A673 (cell line): ENCODE results near the gene AFAP1L1. TPM values are rescaled to one million over a fixed set of nuclear protein-coding genes. Genes with fewer than 3 reads are reported as not detected.

Experiments used
- BruUV-seq: library from RNA; stranded (reverse); fragments of 400-500 nt; replicated peaks from 2 replicates; lab custom pipeline; 2021; lab: Mats Ljungman, UMichigan
- CTCF ChIA-PET: fragments of 300-600 bp; sonication (Branson Sonifier 250); formaldehyde crosslinking; loops from one replicate; lab custom pipeline; 2022; ENCODE audit warnings: antibody characterized with exemption; lab: Charles Lee
- POLR2A ChIA-PET: fragments of 300-600 bp; sonication (Branson Sonifier 250); formaldehyde crosslinking; loops from one replicate; lab custom pipeline; 2022; ENCODE audit warnings: antibody characterized with exemption; ENCODE audit not compliant: low non-redundant PET; lab: Charles Lee
- DNase-seq: peaks from one replicate; pipeline ENCODE4 v3.0.0-alpha.2; 2015; ENCODE audit warnings: low spot score
- H3K27ac ChIP-seq: fragments of 200-600 bp; sonication (generic); 2 replicates; pipeline ENCODE4 v1.5.1; 2016; ENCODE audit warnings: mixed run types, low read depth, mild to moderate bottlenecking, mixed read lengths, antibody characterized with exemption, low read length; ENCODE audit not compliant: poor library complexity, severe bottlenecking
- H3K27me3 ChIP-seq: fragments of 200-600 bp; sonication (generic); replicated peaks from 2 replicates; pipeline ENCODE4 v1.6.1; 2017; ENCODE audit warnings: mixed run types, low read depth, mild to moderate bottlenecking, mixed read lengths, antibody characterized with exemption, low read length; ENCODE audit not compliant: insufficient read depth, poor library complexity
- H3K36me3 ChIP-seq: fragments of 200-600 bp; sonication (generic); 2 replicates; pipeline ENCODE4 v1.6.1; 2016; ENCODE audit warnings: mixed run types, mild to moderate bottlenecking, mixed read lengths, antibody characterized with exemption, low read length; ENCODE audit not compliant: insufficient read depth, poor library complexity, severe bottlenecking
- H3K4me1 ChIP-seq: fragments of 200-600 bp; sonication (generic); 2 replicates; pipeline ENCODE4 v1.6.1; 2017; ENCODE audit warnings: mixed run types, mild to moderate bottlenecking, mixed read lengths, antibody characterized with exemption, low read length; ENCODE audit not compliant: insufficient read depth, poor library complexity, severe bottlenecking
- H3K4me3 ChIP-seq: fragments of 200-600 bp; sonication (generic); 2 replicates; pipeline ENCODE4 v1.5.1; 2016; ENCODE audit warnings: low read depth, mixed run types, mild to moderate bottlenecking, mixed read lengths, low read length; ENCODE audit not compliant: poor library complexity, severe bottlenecking
- H3K9me3 ChIP-seq: fragments of 200-600 bp; sonication (generic); 2 replicates; pipeline ENCODE4 v1.6.1; 2016; ENCODE audit warnings: mixed run types, low read depth, mild to moderate bottlenecking, mixed read lengths, antibody characterized with exemption, low read length; ENCODE audit not compliant: poor library complexity, severe bottlenecking
- EZH2 ChIP-seq: fragments of 200-600 bp; sonication (generic); IDR thresholded peaks from 2 replicates; pipeline ENCODE4 v1.6.1; 2017; ENCODE audit warnings: borderline replicate concordance, low read depth, mild to moderate bottlenecking, mixed read lengths, antibody characterized with exemption, low read length; ENCODE audit not compliant: poor library complexity, severe bottlenecking
- intact Hi-C: fragments of 100-400 bp; cut with micrococcal nuclease; formaldehyde crosslinking; loops from one replicate; pipeline ENCODE4 v1.10.0; 2022; ENCODE audit not compliant: unreplicated experiment
- total RNA-seq: library from RNA; stranded (reverse); gene quantifications from 2 replicates; pipeline ENCODE4 v1.2.3, GENCODE V29; 2021
- TF ChIP-seq, protein P1 (sequence below): fragments of 300-800, 200-600 bp; sonication (generic); conservative IDR thresholded peaks from 2 replicates; pipeline ENCODE4 v1.5.1; 2017; ENCODE audit warnings: low read depth, mild to moderate bottlenecking, antibody characterized with exemption, low read length, moderate library complexity, mixed read lengths

Gene AFAP1L1
- total RNA-seq, 1 experiment from 2014 or later, result 0.21 TPM

DNA sequence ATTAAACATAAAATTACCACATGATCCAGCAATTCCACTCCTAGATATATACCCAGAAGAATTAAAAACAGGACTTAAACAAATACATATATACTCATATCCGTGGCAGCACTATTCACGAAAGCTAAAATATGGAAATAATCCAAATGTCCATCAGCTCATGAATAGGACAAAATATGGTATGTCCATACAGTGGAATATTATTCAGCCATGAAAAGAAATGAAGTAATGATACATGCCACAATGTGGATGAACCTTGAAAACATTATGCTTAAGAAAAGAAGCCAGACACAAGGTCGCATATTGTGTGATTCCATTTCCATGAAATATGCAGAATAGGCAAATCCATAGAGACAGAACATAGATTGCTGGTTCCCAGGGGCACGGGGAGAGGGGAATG, 24.8 kb upstream of the AFAP1L1 start:
- H3K36me3 ChIP-seq, result no peaks in the 10 kb centered on the region
- peaks cover 70% of the 10 kb centered on the region for H3K27me3 ChIP-seq
- ChIA-PET CTCF (no interaction called here), POLR2A (no interaction called here)
- H3K4me1 ChIP-seq, result no peaks in the 10 kb centered on the region
- no TSS peak for BruUV-seq
- intact Hi-C loops, result no loop called here
- H3K9me3 ChIP-seq, result no peaks in the 10 kb centered on the region
- no peak overlapping the region for H3K27ac ChIP-seq
- DNase-seq, result no peak
- TF ChIP-seq, protein P1, sequence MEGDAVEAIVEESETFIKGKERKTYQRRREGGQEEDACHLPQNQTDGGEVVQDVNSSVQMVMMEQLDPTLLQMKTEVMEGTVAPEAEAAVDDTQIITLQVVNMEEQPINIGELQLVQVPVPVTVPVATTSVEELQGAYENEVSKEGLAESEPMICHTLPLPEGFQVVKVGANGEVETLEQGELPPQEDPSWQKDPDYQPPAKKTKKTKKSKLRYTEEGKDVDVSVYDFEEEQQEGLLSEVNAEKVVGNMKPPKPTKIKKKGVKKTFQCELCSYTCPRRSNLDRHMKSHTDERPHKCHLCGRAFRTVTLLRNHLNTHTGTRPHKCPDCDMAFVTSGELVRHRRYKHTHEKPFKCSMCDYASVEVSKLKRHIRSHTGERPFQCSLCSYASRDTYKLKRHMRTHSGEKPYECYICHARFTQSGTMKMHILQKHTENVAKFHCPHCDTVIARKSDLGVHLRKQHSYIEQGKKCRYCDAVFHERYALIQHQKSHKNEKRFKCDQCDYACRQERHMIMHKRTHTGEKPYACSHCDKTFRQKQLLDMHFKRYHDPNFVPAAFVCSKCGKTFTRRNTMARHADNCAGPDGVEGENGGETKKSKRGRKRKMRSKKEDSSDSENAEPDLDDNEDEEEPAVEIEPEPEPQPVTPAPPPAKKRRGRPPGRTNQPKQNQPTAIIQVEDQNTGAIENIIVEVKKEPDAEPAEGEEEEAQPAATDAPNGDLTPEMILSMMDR, result no peak
- TF ChIP-seq EZH2, result no peak
- H3K4me3 ChIP-seq, result no peak overlapping the region

DNA sequence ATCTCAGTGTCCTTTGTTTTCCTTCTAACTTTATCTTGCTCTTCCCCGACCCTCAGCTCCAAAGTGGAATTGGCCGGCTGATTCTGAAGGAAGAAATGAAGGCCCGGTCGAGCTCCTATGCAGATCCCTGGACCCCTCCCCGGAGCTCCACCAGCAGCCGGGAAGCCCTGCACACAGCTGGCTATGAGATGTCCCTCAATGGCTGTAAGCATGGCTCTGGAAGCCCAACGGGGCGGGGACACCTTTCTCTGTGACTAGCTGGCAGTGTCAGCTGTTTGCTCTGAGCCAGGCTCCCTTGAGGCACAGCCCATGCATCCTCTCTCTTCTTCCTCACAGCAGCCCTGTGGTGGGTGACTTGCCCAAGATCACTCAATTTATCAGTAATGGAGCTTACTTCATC, 23.9 kb upstream of the AFAP1L1 start:
- ChIA-PET POLR2A (no interaction called here), CTCF (no interaction called here)
- no peak for TF ChIP-seq EZH2
- TF ChIP-seq, protein P1, result no peak
- Histone ChIP-seq H3K4me3 (no peak overlapping the region), H3K27me3 (peaks cover 65% of the 10 kb centered on the region), H3K9me3 (no peaks in the 10 kb centered on the region), H3K27ac (no peak overlapping the region), H3K4me1 (no peaks in the 10 kb centered on the region), H3K36me3 (no peaks in the 10 kb centered on the region)
- intact Hi-C loops, result no loop called here
- no peak for DNase-seq
- no TSS peak for BruUV-seq

DNA sequence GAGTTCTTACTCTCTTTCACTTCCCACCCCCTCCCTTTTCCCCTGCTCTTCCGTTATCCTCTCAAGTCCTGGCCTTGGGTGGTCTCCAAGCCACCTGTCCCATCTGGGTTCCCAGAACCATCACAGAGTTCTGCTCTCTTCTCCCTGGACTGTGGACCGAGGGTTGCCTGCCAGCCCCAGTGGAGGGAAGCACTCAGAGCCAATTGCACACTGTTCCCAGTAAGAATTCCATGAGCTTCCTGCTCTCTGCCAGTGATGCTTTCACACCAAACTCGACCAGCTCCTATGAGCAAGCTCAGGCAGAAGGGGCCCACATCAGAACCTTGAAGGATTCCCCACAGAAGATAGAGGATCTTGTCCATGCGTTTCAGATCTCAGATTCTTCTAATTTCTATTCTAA, 20.1 kb upstream of the AFAP1L1 start:
- TF ChIP-seq EZH2, result no peak
- TF ChIP-seq, protein P1, result no peak
- intact Hi-C loops, result no loop called here
- no TSS peak for BruUV-seq

More for the DNA sequence above, 20.1 kb upstream of the AFAP1L1 start:
- no peaks in the 10 kb centered on the region for H3K9me3 ChIP-seq
- no peak overlapping the region for H3K4me3 ChIP-seq
- ChIA-PET CTCF (no interaction called here), POLR2A (no interaction called here)
- no peak overlapping the region for H3K27ac ChIP-seq
- H3K27me3 ChIP-seq, result peaks cover 38% of the 10 kb centered on the region
- no peaks in the 10 kb centered on the region for H3K36me3 ChIP-seq
- no peaks in the 10 kb centered on the region for H3K4me1 ChIP-seq
- no peak for DNase-seq
